T-helper 1 cell treated with Interleukin-12 subunit alpha and Interleukin-12 subunit beta and Interleukin-4 antibody, amounts not matched to agents 30 μg/mL and 1 μg/mL, for 36 hours (primary cell): Measurements from ENCODE around the gene THOC3.
"Not testable (repeated sequence)": the region's sequence is repeated elsewhere in the genome, so short reads cannot be mapped to it uniquely, and the experiment has no call there.

Experiments
- H3K27ac Mint-ChIP-seq: one replicate; pipeline ENCODE4 v1.8.0; 2021; ENCODE audit warnings: mild to moderate bottlenecking, mixed read lengths
- H3K27me3 Mint-ChIP-seq: one replicate; pipeline ENCODE4 v1.8.0; 2021; ENCODE audit warnings: low read depth, mixed read lengths
- H3K36me3 Mint-ChIP-seq: one replicate; pipeline ENCODE4 v1.8.0; 2021; ENCODE audit warnings: low read depth, mixed read lengths
- H3K4me1 Mint-ChIP-seq: one replicate; pipeline ENCODE4 v1.8.0; 2021; ENCODE audit warnings: low read depth, mixed read lengths
- H3K4me3 Mint-ChIP-seq: one replicate; pipeline ENCODE4 v1.8.0; 2021; ENCODE audit warnings: mild to moderate bottlenecking, moderate library complexity, mixed read lengths
- H3K9me3 Mint-ChIP-seq: one replicate; pipeline ENCODE4 v1.8.0; 2021; ENCODE audit warnings: mixed read lengths

The THOC3 gene

GRCh38 chr5:175913835-175914672 lies 54.1 kb downstream of the THOC3 start:
- H3K9me3 Mint-ChIP-seq, H3K4me1 Mint-ChIP-seq, H3K27ac Mint-ChIP-seq, H3K4me3 Mint-ChIP-seq, H3K36me3 Mint-ChIP-seq, H3K27me3 Mint-ChIP-seq: not testable (repeated sequence)

DNA sequence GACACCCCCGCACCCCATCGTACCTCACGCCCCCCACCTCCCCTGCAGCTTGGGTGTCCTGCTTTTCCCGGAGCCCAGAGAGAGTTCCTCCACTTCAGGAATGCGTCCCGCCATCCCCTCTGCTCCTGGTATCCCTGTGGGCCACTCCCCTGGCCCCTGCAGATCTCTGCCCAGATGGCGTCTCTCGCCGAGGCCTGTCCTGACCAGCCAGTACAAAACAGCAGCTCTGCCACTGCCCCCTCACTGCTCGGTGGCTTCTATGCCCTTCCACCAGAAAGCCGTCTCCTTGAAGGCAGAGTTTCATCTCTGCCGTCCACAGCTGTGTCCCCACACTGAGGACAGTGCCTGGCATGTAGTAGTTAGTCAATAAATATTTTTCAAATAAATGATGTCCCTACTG lies 58.0 kb downstream of the THOC3 start:
- H3K9me3 Mint-ChIP-seq, H3K4me1 Mint-ChIP-seq, H3K27ac Mint-ChIP-seq, H3K36me3 Mint-ChIP-seq, H3K4me3 Mint-ChIP-seq, H3K27me3 Mint-ChIP-seq: not testable (repeated sequence)
